ENCODE data around the gene VEGFC.

DNA sequence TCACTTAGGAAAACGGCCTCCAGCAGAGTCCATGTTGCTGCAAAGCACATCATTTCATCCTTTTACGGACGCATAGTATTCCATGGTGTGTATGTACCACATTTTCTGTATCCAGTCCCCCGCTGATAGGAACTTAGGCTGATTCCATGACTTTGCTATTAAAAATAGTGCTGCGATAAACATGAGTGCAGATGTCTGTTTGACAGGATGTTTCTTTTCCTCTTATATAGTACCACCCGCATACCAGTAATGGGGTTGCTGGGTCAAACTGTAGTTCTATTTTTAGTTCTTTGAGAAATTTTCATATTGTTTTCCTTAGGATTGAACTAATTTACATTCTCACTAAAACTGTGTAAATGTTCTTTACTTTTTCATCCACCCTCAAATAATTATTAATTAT lies 50.5 kb downstream of the VEGFC start:
- TF ChIP-seq, protein P1, sequence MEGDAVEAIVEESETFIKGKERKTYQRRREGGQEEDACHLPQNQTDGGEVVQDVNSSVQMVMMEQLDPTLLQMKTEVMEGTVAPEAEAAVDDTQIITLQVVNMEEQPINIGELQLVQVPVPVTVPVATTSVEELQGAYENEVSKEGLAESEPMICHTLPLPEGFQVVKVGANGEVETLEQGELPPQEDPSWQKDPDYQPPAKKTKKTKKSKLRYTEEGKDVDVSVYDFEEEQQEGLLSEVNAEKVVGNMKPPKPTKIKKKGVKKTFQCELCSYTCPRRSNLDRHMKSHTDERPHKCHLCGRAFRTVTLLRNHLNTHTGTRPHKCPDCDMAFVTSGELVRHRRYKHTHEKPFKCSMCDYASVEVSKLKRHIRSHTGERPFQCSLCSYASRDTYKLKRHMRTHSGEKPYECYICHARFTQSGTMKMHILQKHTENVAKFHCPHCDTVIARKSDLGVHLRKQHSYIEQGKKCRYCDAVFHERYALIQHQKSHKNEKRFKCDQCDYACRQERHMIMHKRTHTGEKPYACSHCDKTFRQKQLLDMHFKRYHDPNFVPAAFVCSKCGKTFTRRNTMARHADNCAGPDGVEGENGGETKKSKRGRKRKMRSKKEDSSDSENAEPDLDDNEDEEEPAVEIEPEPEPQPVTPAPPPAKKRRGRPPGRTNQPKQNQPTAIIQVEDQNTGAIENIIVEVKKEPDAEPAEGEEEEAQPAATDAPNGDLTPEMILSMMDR (conservative IDR thresholded peaks at IDR 0.05): no peak
- no peak for TF ChIP-seq EZH2 (IDR thresholded peaks at IDR 0.05; ENCODE audit: low read depth)
